PC-3 (cell line): ENCODE data around the gene DPEP2NB.

ENCODE experiments used
- EZH2 ChIP-seq: fragments of 300-600 bp; sonication (generic); IDR thresholded peaks from one replicate; pipeline ENCODE4 v1.6.1; 2017; ENCODE audit warnings: antibody characterized with exemption, mild to moderate bottlenecking, low read length; ENCODE audit not compliant: unreplicated experiment
- EZH2phosphoT487 ChIP-seq: fragments of 300-600 bp; sonication (generic); IDR thresholded peaks from 2 replicates; pipeline ENCODE4 v1.6.1; 2018; ENCODE audit warnings: mild to moderate bottlenecking, antibody characterized with exemption, low read length, borderline replicate concordance
- TF ChIP-seq, protein P1 (sequence below): fragments of 300-600 bp; sonication (generic); conservative IDR thresholded peaks from 2 replicates; pipeline ENCODE4 v1.5.1; 2017; ENCODE audit warnings: antibody characterized with exemption, low read depth, mild to moderate bottlenecking, low read length

DNA sequence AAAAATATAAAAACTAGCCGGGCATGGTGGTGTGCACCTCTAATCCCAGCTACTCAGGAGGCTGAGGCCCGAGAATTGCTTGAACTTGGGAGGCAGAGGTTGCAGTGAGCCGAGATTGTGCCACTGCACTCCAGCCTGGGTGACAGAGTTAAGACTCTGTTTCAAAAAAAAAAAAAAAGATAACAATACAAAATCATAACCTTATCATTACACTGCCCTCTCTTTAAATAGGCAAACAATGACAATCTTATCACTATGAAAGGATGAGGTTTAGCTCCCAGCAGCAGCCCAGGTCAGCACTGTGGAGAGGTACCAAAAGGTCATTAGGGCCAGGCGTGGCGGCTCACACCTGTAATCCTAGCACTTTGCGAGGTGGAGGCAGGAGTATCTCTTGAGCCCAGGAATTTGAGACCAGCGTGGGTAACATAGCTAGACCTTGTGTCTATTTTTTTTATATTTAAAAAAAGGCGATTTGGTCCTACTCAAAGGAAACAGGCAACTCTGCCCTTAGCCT, 3.5 kb upstream of the DPEP2NB start:
- TF ChIP-seq EZH2, result no peak
- TF ChIP-seq, protein P1, sequence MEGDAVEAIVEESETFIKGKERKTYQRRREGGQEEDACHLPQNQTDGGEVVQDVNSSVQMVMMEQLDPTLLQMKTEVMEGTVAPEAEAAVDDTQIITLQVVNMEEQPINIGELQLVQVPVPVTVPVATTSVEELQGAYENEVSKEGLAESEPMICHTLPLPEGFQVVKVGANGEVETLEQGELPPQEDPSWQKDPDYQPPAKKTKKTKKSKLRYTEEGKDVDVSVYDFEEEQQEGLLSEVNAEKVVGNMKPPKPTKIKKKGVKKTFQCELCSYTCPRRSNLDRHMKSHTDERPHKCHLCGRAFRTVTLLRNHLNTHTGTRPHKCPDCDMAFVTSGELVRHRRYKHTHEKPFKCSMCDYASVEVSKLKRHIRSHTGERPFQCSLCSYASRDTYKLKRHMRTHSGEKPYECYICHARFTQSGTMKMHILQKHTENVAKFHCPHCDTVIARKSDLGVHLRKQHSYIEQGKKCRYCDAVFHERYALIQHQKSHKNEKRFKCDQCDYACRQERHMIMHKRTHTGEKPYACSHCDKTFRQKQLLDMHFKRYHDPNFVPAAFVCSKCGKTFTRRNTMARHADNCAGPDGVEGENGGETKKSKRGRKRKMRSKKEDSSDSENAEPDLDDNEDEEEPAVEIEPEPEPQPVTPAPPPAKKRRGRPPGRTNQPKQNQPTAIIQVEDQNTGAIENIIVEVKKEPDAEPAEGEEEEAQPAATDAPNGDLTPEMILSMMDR, result no peak
- TF ChIP-seq EZH2phosphoT487, result no peak
